Measurements from ENCODE around the gene CIDEB. TPM values are rescaled to one million over a fixed set of nuclear protein-coding genes. Genes with fewer than 3 reads are reported as not detected.

The CIDEB gene
- total and polyA plus RNA-seq, 9 of the 15 experiments (the other 6 are each of a cell fraction or from before 2014, with no cell fraction given), result 0.03 to 0.35 (median 0.09) TPM; not detected in 3

DNA sequence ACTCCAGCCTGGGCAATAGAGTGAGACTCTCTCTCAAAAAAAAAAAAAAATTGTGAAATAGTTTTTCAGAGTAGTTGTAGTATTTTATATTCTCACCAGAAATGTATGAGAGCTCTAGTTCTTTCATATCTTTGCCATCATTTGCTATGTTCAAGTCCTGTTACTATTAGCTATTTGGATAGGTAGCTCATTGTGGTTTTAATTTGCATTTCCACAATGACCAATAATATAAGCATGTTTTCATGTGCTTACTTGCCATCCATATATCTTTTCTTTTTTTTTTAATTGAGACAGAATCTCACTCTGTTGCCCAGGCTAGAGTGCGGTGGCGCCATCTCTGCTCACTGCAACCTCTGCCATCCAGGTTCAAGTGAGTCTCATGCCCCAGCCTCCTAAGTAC is 40.4 kb upstream of the CIDEB start (continued):
- no peak for TF ChIP-seq ZNF75A (CRISPR knock-in tag; IDR thresholded peaks at IDR 0.05)

- intact Hi-C loops (cut with micrococcal nuclease), result no loop called here
- 17% methylated on average over 1 of the region's 1 CpG for WGBS (ENCODE audit: insufficient coverage, low coverage, missing lambda C conversion rate)
- Histone ChIP-seq H3K9me3 (replicated peaks; ENCODE audit: control insufficient read depth, insufficient read depth, low read depth, low read length) (no peaks in the 10 kb centered on the region), H3K36me3 (ENCODE audit: control insufficient read depth, insufficient read depth, low read length) (no peaks in the 10 kb centered on the region), H3K27ac (ENCODE audit: extremely low read depth, low read depth, low read length) (no peak overlapping the region), H3K4me3 (no peak overlapping the region), H3K9me1 (ENCODE audit: control insufficient read depth, insufficient read depth, low read length) (no peaks in the 10 kb centered on the region), H4K20me1 (replicated peaks; ENCODE audit: control insufficient read depth, insufficient read depth, low read length) (no peaks in the 10 kb centered on the region), H3K9ac (ENCODE audit: insufficient read depth in 1 of 2, low read depth in 2 of 2, low read length in 2 of 2) (no peak overlapping the region), H3K4me1 (replicated peaks in 1 of 2; ENCODE audit: control insufficient read depth in 2 of 2, insufficient read depth in 2 of 2, low read length in 2 of 2) (peaks cover 0 to 10% of the 10 kb centered on the region in 2 experiments; a peak in 3 of 5 replicates), H3K4me2 (ENCODE audit: insufficient read depth, low read length) (no peak overlapping the region), H3K27me3 (ENCODE audit: control insufficient read depth in 2 of 2, insufficient read depth in 2 of 2, low read length in 2 of 2) (no peaks in the 10 kb centered on the region), H3K79me2 (ENCODE audit: control insufficient read depth, insufficient read depth, low read length) (no peaks in the 10 kb centered on the region), H2AFZ (ENCODE audit: low read depth, low read length) (peak overlapping the region; percentile 40; the same call in 1 of the 2 replicates)
- DNase-seq (ENCODE audit: extremely low read depth in 1 of 4, low spot score in 3 of 4) (no peak), ATAC-seq (no peak; the same call in 2 of the 3 replicates), FAIRE-seq (no peak)
- ChIA-PET CTCF (ENCODE audit: low intra/inter-chr PET ratio) (no interaction called here), POLR2A (interaction anchor here (0.6 to 0.8 kb wide), 3 partner anchors 11 to 28 kb away, joined by 3 to 4 read pairs (median 3); no protein-coding TSS in a partner anchor)
- in situ Hi-C loops (cut with MboI), result loop anchor here (25.0 kb wide), 1 partner anchor 340 kb away; no protein-coding TSS in a partner anchor
- no TSS peak for BruUV-seq (replicated peaks)
- TF ChIP-seq RBM17 (IDR thresholded peaks at IDR 0.05; ENCODE audit: borderline replicate concordance, low read depth, low read length), result no peak
- TF ChIP-seq KLF6 (CRISPR knock-in tag; IDR thresholded peaks at IDR 0.05; ENCODE audit: borderline replicate concordance), result no peak
- no peak for TF ChIP-seq ZFP91 (CRISPR knock-in tag; IDR thresholded peaks at IDR 0.05)
- TF ChIP-seq MIER1 (IDR thresholded peaks at IDR 0.05; ENCODE audit: low read depth), result no peak
- no peak for TF ChIP-seq PURB (CRISPR knock-in tag; IDR thresholded peaks at IDR 0.05; ENCODE audit: low read depth)
- no peak for TF ChIP-seq GABPB2 (CRISPR knock-in tag; conservative IDR thresholded peaks at IDR 0.05)
- TF ChIP-seq CXXC5 (CRISPR knock-in tag; IDR thresholded peaks at IDR 0.05), result no peak
- no peak for TF ChIP-seq EHMT2 (IDR thresholded peaks at IDR 0.05)
- no peak for TF ChIP-seq IFI16 (CRISPR knock-in tag; IDR thresholded peaks at IDR 0.05)
- TF ChIP-seq ZNF212 (CRISPR knock-in tag; IDR thresholded peaks at IDR 0.05), result no peak
- TF ChIP-seq HIVEP1 (CRISPR knock-in tag; IDR thresholded peaks at IDR 0.05), result no peak
- TF ChIP-seq NFYB (IDR thresholded peaks at IDR 0.05; ENCODE audit: extremely low read depth, insufficient read length), result no peak
- TF ChIP-seq ZNF217 (CRISPR knock-in tag; IDR thresholded peaks at IDR 0.05), result no peak
These were observed 39.4 kb upstream of the CIDEB start for GRCh38 chr14:24347134-24347533.

Data from K562 (cell line).